Measurements from ENCODE around the gene SPOCK1. TPM values are rescaled to one million over a fixed set of nuclear protein-coding genes. Genes with fewer than 3 reads are reported as not detected.

SPOCK1 gene
- total and polyA plus RNA-seq, 2 experiments from 2014 or later = 8.2 to 10.5 TPM

GRCh38 chr5:137465930-137466329 is 33.2 kb downstream of the SPOCK1 start (continued):
- no peak for TF ChIP-seq ZNF462 (CRISPR knock-in tag; IDR thresholded peaks at IDR 0.05)
- TF ChIP-seq ETS1 (IDR thresholded peaks at IDR 0.05) = no peak
- no peak for TF ChIP-seq ZNF331 (CRISPR knock-in tag; IDR thresholded peaks at IDR 0.05; ENCODE audit: low read depth)
- TF ChIP-seq ZNF114 (CRISPR knock-in tag; IDR thresholded peaks at IDR 0.05) = no peak
- TF ChIP-seq EZH2 (IDR thresholded peaks at IDR 0.05; ENCODE audit: low read depth, unreplicated experiment) = no peak
- TF ChIP-seq JUNB (IDR thresholded peaks at IDR 0.05; ENCODE audit: unreplicated experiment) = no peak
- no peak for TF ChIP-seq EZH2phosphoT487 (IDR thresholded peaks at IDR 0.05; ENCODE audit: unreplicated experiment)
- TF ChIP-seq NANOG (IDR thresholded peaks at IDR 0.05; ENCODE audit: borderline replicate concordance) = no peak
- TF ChIP-seq POLR2AphosphoS5 (IDR thresholded peaks at IDR 0.05; ENCODE audit: low read depth) = no peak
- TF ChIP-seq STAT1 (IDR thresholded peaks at IDR 0.05; ENCODE audit: unreplicated experiment) = no peak

Measured in GM23338 (cell line).